Iris pigment epithelial cell (primary cell): Measurements from ENCODE around the gene POLR2J3.
A peak's percentile ranks its signal among the peaks of the same experiment; 100 is the strongest.
"Not testable (repeated sequence)": the region's sequence is repeated elsewhere in the genome, so short reads cannot be mapped to it uniquely, and the experiment has no call there.

Source experiments
- DNase-seq: peaks from one replicate; pipeline ENCODE4 v3.0.0-alpha.2; 2011; ENCODE audit warnings: low read depth

The POLR2J3 gene

GRCh38 chr7:102572261-102573239, at the start of gene POLR2J3:
Gene POLR2J3, minus strand, starts transcription at chr7:102572583. Its CDS starts 62 bp downstream, at chr7:102572521.
- DNase-seq = peak; percentile 88

DNA sequence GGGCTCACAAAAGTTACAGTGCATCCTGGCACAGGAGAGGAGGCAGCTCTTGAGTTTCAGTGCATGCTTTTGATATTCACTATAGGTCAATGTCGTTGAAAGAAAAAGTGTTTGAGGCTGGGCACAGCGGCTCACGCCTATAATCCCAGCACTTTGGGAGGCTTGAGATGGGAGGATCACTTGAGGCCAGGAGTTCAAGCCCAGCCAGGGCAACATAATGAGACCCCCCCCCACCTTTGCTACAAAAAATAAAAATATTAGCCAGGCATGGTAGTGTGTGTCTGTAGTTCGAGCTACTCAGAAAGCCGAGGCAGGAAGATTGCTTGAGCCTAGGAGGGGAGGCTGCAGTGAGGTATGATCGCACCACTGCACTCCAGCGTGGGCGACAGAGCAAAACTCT, 45.7 kb upstream of the POLR2J3 start:
- DNase-seq = not testable (repeated sequence)

GRCh38 chr7:102616507-102617125, 44.2 kb upstream of the POLR2J3 start, which contains the start of gene RASA4:
Gene RASA4, minus strand, starts transcription at chr7:102616756. Its CDS starts 67 bp downstream, at chr7:102616689.
- DNase-seq = not testable (repeated sequence)

- not testable (repeated sequence) for DNase-seq
These were observed 43.5 kb upstream of the POLR2J3 start for GRCh38 chr7:102615930-102616329.

DNA sequence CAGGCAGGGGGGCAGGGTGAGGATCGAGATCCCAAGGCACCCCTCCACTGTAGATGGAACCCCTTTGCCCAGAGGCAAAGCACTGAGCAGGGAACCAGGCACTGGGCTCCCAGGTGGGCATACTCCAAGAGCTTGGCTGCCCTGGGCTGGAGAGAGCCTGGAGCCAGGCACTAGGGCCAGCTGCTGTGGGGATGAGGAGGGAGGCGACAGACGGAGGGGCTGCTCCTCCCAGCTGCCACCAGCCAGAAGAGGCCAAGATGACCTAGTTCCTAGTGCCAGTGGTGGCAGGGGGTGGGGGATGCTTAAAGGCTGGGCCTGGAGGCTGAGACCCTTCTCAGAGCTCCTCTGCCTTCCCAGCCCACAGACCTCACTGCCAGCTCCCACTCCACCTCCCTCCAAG, 42.5 kb upstream of the POLR2J3 start:
- DNase-seq = not testable (repeated sequence)

- DNase-seq = not testable (repeated sequence)
These were observed 41.9 kb upstream of the POLR2J3 start for GRCh38 chr7:102614346-102614697.

DNA sequence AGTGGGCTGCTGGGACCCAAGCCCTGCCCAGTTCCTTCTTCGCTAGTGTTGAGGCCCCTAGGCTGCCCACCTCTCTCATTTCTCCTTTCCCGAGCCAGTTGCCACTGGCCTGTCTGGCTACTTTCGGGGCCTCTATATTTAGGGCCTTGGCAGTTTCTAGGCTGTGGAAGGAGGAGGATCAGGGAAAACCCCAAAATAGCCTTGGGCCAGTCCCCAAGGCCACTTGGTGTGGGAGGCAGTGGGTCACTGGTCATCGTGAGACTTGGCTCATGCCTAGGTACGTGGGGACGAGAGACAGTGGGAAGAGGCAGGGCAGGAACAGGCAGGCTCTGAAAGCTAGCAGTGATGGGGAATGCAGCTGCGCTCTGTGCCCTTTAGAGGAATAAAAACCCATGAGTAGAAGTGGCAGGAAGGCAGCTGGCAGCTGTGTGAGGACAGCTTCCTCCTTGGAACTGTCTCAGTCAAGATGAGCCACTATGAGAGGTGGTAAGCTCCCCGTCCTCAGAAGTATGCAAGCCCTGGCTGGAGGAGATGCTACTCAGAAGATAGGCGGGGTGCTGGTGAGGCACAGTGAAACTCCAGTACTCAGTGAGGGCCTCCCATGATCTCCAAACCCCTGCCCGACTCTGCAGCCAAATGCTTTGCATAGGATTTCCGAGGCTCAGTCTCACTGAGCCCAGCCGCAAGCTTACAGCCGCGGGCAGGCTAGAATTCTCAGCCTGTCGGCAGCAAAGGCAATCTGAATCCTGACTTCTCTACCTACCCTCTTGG, 41.4 kb upstream of the POLR2J3 start:
- DNase-seq = not testable (repeated sequence)

DNA sequence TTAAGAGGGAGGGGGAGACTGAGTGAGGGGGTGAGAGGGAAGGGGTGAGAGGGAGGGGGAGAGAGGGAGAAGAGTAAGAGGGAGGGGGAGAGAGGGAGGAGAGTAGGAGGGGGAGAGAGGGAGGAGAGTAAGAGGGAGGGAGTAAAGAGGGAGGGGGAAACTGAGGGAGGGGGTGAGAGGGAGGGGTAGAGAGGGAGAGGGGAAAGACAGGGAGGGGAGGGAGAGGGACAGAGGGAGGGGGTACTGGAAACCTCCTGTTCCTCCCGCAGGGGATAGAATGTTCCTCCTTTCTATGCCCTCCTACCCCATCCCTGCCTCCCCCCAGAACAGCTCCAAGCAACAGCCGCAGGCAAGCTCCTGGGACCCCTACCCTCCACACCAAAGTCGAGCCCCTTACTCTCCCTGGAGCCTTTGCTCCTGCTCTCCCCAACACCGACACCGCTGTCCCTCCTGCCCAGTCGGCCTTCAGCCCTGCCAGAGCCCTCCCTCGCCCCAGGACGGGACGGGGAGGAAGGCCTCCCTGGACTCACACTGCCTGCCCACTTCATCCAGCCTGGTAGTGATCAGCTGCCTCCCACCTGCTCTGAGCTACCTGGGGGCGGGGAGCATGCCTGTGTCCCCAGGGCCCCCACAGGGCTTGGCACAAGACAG, 39.4 kb upstream of the POLR2J3 start:
- DNase-seq = peak; percentile 4

DNA sequence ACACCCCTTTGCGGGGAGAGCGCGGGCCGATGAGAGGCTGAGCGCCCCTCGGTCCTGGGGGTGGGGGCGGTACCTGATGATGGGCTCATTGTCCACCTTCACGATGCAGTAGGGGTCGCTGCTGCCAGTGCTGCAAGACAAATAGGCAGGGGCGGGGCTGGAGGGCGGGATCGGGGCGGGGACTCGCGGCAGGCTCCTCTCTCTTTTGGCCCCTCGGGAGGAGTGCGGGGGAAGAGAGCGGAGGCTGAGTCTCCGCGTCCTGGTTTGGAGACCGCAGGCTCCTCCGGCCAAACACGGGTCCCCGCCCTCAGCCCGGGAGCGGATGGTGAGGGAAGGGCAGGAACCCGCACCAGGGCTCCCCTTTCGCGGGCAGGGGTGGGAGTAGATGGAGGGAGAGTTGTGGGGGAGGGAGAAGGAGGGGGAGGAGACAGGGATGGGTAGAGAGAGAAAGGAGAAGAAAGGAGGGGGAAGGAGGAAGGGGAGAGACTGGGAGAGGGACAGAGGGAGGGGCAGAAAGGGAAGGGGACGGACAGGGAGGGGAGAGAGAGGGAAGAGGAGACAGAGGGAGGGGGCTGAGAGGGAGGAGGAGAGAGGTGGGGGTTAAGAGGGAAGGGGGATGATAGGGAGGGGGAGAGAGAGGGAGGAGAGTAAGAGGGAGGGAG, 38.8 kb upstream of the POLR2J3 start:
- DNase-seq = not testable (repeated sequence)

GRCh38 chr7:102610441-102610840, 38.1 kb upstream of the POLR2J3 start:
- DNase-seq = not testable (repeated sequence)

DNA sequence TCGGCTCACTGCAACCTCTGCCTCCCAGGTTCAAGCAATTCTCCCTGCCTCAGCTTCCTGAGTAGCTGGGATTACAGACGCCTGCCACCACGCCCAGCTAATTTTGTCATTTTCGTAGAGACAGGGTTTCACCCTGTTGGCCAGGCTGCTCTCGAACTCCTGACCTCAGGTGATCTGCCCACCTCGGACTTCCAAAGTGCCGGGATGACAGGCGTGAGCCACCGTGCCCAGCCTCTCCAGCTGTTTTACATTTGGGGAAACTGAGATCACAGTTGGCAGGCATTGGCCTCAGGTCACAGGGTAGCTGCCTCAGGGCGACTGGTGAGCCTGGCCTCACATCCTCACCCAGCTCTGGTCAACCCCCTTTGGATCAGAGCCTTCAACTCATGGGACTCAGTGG, 37.4 kb upstream of the POLR2J3 start:
- DNase-seq = not testable (repeated sequence)

GRCh38 chr7:102606848-102607247, 34.5 kb upstream of the POLR2J3 start:
- not testable (repeated sequence) for DNase-seq

DNA sequence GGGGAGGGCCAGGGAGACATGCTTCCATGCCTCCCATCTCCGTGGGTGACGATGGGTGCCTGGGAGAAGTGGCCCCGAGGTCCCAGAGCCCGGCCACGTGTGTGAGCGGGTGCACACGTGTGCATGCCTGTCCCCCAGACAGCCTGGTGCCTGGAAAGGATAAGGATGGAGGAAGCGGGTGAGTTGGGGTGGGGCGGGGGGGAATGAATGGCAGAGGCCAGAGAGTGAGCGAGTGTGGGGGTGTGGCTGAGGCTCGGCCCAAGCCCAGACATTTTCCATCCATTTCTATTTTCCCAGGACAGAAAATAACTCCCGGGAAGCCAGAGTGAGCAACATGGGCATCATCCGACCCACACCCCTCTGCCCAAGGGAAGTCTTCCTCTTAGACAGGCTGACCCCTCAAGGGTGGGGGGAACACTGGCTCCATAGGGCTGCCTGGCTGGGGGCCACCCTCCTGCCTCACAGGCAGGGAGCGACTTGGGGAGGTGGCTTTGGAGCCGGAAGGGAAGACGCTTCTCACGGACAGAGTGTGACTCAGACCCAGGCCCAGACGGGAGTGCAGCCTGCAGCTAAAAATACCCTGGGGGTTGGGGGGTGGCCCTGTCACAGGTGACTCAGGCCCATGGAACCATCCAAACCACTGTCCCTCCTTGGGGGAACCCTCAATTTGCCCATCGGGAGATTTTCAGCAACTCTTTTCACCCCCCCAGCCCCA, 32.2 kb upstream of the POLR2J3 start:
- not testable (repeated sequence) for DNase-seq

GRCh38 chr7:102602317-102602716, 29.9 kb upstream of the POLR2J3 start:
- not testable (repeated sequence) for DNase-seq

DNA sequence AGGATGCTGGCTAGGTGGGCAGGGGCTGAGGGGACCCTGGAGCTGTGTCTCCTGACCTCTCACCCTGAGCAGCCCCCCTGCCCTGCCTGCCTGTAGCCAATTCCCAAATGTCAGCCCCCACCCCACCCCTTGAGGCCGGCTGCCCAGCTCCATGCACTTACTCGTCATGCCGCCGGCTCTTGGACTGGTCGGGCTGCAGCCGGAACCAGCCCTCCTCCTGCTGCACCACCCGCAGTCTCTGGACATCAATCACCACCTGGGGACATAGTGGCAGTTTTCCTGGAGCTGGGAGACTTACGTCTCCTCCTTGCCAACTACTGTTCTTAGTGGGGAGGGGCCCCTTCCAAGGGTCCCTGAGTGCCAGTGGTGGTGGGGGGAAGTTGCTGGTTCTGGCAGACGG, 27.3 kb upstream of the POLR2J3 start:
- not testable (repeated sequence) for DNase-seq

- not testable (repeated sequence) for DNase-seq
These were observed 23.7 kb upstream of the POLR2J3 start for GRCh38 chr7:102596036-102596435.

DNA sequence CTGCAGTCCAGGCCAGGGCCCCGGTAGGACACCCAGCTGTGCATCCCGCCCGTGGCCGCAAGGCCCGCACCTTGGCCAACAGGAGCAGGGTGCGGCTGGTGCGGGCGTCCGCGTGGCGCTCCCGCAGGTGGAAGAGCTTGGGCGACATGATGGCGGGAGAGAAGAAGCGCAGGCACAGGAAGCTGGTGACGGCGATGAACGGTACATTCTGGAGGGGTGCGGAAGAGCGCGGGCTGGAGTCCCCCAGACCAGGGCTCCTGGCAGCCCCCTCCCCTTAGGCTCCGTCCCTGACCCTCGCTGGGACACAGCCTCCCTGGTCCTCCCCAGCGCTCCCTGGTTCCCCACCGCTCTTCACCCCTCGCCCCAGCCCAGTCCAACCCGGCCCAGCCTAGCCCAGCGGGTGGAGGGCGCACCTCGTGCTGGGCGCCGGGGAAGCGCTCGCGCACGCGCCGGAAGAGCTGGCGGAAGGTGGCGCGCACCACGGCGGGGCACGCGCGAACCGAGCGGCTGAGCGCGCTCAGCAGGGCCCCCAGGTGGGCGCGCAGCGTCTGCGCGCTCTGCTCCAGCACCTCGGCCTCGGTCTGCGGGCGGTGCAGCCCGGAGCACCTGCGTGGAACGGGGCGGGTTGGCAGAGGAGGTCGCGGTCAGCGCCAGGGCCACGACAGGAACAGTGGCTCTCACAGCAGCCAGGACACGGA, 21.4 kb upstream of the POLR2J3 start:
- DNase-seq = not testable (repeated sequence)

- not testable (repeated sequence) for DNase-seq
These were observed 20.2 kb upstream of the POLR2J3 start for GRCh38 chr7:102592477-102593019.

DNA sequence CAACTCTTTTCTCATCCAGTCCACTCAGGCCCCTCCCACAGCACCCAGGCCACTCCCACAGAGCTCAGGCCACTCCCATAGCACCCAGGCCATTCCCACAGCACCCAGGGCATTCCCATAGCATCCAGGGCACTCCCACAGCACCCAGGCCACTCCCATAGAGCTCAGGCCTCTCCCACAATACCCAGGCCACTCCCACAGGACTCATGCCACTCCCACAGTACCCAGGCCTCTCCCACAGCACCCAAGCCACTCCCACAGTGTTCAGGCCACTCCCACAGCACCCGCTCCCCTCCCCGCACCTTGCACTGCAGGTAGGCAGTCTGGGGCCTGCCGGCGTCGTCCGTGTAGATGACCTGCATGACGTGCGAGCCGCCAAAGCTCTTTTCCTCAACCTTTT, 17.5 kb upstream of the POLR2J3 start:
- DNase-seq = not testable (repeated sequence)
